Measurements from ENCODE around the gene KAZN. TPM values are rescaled to one million over a fixed set of nuclear protein-coding genes. Genes with fewer than 3 reads are reported as not detected.

KAZN gene
- total and polyA plus RNA-seq, 2 of the 8 experiments (the other 6 are each of a cell fraction or from before 2014, with no cell fraction given) = 3.7 to 11.8 TPM

DNA sequence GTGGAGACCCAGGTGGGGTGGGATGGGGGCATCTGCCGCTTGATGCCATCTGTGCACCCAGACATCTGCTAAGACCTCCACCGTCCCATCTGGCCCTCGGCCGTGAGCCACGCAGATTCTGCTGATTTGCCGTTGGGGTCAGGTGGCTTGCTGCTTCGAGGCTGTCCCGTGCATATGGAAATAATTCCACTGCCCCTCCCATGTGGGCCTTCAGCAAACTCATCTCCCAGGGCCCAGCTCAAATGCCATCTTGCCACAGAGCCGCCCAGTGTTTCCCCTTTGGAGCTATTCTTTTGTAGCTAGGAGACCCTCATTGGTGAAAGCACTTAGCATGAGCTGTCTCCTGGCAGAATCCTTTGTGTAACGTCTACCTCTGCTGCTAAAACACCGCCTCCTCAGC lies 99.8 kb downstream of the KAZN start:
- Histone ChIP-seq H3K18ac (ENCODE audit: extremely low read depth, low read length) (no peak overlapping the region), H3K14ac (ENCODE audit: insufficient read length) (no peak overlapping the region), H3K4me2 (ENCODE audit: insufficient read depth in 1 of 2, low read depth in 2 of 2, low read length in 2 of 2) (no peak overlapping the region), H3K4me3 (ENCODE audit: extremely low read depth in 1 of 4, insufficient read depth in 2 of 4, low read depth in 3 of 4, low read length in 4 of 4) (no peak overlapping the region), H3K4me1 (replicated peaks in 1 of 4; ENCODE audit: control insufficient read depth in 3 of 4, insufficient read depth in 4 of 4, low read length in 3 of 4) (no peaks in the 10 kb centered on the region; a peak in 1 of 7 replicates), H3K27me3 (replicated peaks in 1 of 4; ENCODE audit: control insufficient read depth in 3 of 4, extremely low read depth in 1 of 4, insufficient read depth in 3 of 4, low read length in 3 of 4) (no peaks in the 10 kb centered on the region), H4K8ac (ENCODE audit: extremely low read depth, insufficient read depth, low read length) (no peak overlapping the region), H2BK15ac (ENCODE audit: low read length) (no peak overlapping the region), H4K20me1 (replicated peaks in 1 of 2; ENCODE audit: control insufficient read depth in 1 of 2, insufficient read depth in 2 of 2, low read length in 2 of 2) (no peaks in the 10 kb centered on the region), H3K23me2 (ENCODE audit: low read depth, low read length) (no peaks in the 10 kb centered on the region), H3K79me1 (ENCODE audit: low read depth, low read length) (peaks cover 3% of the 10 kb centered on the region; the same call in 1 of the 2 replicates), H3K4ac (replicated peaks; ENCODE audit: insufficient read length, low read depth, low read length) (no peak overlapping the region), H2BK12ac (ENCODE audit: low read depth, low read length) (no peak overlapping the region), H4K91ac (replicated peaks; ENCODE audit: insufficient read length, low read length) (no peak overlapping the region), H2AK5ac (ENCODE audit: low read depth, low read length) (no peak overlapping the region), H3K27ac (ENCODE audit: low read depth, low read length) (no peak overlapping the region), H2AFZ (ENCODE audit: low read length) (no peak overlapping the region), H3K79me2 (ENCODE audit: control insufficient read depth in 1 of 2, insufficient read depth in 2 of 2, low read length in 2 of 2) (no peaks in the 10 kb centered on the region), H2BK20ac (ENCODE audit: low read length) (no peak overlapping the region), H2BK5ac (ENCODE audit: low read depth, low read length) (no peak overlapping the region), H3K9ac (replicated peaks in 1 of 4; ENCODE audit: extremely low read depth in 1 of 4, low read depth in 3 of 4, low read length in 3 of 4) (no peak overlapping the region), H3K56ac (replicated peaks; ENCODE audit: insufficient read length, low read depth, low read length) (no peak overlapping the region), H2BK120ac (replicated peaks; ENCODE audit: low read depth, low read length) (no peak overlapping the region), H3K9me3 (ENCODE audit: insufficient read depth in 2 of 2, low read depth in 1 of 2, low read length in 1 of 2) (no peaks in the 10 kb centered on the region), H4K5ac (ENCODE audit: insufficient read length, low read depth, low read length) (no peak overlapping the region), H3K36me3 (ENCODE audit: control insufficient read depth in 2 of 4, insufficient read depth in 4 of 4, low read length in 3 of 4) (no peaks in the 10 kb centered on the region), H3K23ac (ENCODE audit: insufficient read length) (no peak overlapping the region)
- FAIRE-seq (no peak), DNase-seq (ENCODE audit: low read depth in 1 of 2, low spot score in 2 of 2) (no peak)
- CTCF ChIA-PET (ENCODE audit: partially characterized antibody) = interaction anchor here (0.6 to 1.6 kb wide), 3 partner anchors 24 to 424 kb away, joined by 3 to 5 read pairs (median 4); no protein-coding TSS in a partner anchor
- POLR2A ChIA-PET (ENCODE audit: partially characterized antibody) = interaction anchor here (1.3 kb wide), 1 partner anchor 8 kb away, joined by 3 read pairs; no protein-coding TSS in a partner anchor
- 84% methylated on average over 9 of the region's 11 CpGs; no CpG with 5 or more reads in 1 of the 2 experiments for WGBS, 2 experiments (ENCODE audit: extremely low coverage in 1 of 2, insufficient coverage in 1 of 2, insufficient read length in 1 of 2, insufficient replicate concordance in 2 of 2, low coverage in 1 of 2, low lambda C conversion rate in 2 of 2, missing lambda C conversion rate in 1 of 2)
- TF ChIP-seq SUZ12 (IDR thresholded peaks at IDR 0.05; ENCODE audit: low read length) (no peak), TCF12 (IDR thresholded peaks at IDR 0.05; ENCODE audit: low read depth, low read length) (no peak), RFX5 (IDR thresholded peaks at IDR 0.05; ENCODE audit: borderline replicate concordance, low read depth, low read length) (no peak), SAP30 (IDR thresholded peaks at IDR 0.05; ENCODE audit: insufficient read depth, insufficient replicate concordance, low read length) (no peak), POU5F1 (IDR thresholded peaks at IDR 0.05; ENCODE audit: low read depth, low read length) (no peak), RXRA (IDR thresholded peaks at IDR 0.05; ENCODE audit: insufficient read depth, low read depth, low read length) (no peak), HDAC2 (IDR thresholded peaks at IDR 0.05; ENCODE audit: borderline replicate concordance in 1 of 2, low read depth in 2 of 2, low read length in 2 of 2) (no peak), RBBP5 (IDR thresholded peaks at IDR 0.05; ENCODE audit: borderline replicate concordance, low read depth, low read length) (no peak), EP300 (IDR thresholded peaks at IDR 0.05; ENCODE audit: borderline replicate concordance in 1 of 2, low read depth in 2 of 2, low read length in 2 of 2) (no peak), POLR2A (IDR thresholded peaks at IDR 0.05; ENCODE audit: control extremely low read depth in 1 of 2, low read depth in 2 of 2, low read length in 2 of 2) (no peak), ASH2L (IDR thresholded peaks at IDR 0.05; ENCODE audit: low read length) (no peak)
- TF ChIP-seq, protein P1, sequence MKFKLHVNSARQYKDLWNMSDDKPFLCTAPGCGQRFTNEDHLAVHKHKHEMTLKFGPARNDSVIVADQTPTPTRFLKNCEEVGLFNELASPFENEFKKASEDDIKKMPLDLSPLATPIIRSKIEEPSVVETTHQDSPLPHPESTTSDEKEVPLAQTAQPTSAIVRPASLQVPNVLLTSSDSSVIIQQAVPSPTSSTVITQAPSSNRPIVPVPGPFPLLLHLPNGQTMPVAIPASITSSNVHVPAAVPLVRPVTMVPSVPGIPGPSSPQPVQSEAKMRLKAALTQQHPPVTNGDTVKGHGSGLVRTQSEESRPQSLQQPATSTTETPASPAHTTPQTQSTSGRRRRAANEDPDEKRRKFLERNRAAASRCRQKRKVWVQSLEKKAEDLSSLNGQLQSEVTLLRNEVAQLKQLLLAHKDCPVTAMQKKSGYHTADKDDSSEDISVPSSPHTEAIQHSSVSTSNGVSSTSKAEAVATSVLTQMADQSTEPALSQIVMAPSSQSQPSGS (IDR thresholded peaks at IDR 0.05; ENCODE audit: low read length) = no peak
